ENCODE measurements around the gene CADM4.
A peak's percentile ranks its signal among the peaks of the same experiment; 100 is the strongest.
"Not testable (repeated sequence)": the region's sequence is repeated elsewhere in the genome, so short reads cannot be mapped to it uniquely, and the experiment has no call there.

CADM4 gene, protein sequence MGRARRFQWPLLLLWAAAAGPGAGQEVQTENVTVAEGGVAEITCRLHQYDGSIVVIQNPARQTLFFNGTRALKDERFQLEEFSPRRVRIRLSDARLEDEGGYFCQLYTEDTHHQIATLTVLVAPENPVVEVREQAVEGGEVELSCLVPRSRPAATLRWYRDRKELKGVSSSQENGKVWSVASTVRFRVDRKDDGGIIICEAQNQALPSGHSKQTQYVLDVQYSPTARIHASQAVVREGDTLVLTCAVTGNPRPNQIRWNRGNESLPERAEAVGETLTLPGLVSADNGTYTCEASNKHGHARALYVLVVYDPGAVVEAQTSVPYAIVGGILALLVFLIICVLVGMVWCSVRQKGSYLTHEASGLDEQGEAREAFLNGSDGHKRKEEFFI

DNA sequence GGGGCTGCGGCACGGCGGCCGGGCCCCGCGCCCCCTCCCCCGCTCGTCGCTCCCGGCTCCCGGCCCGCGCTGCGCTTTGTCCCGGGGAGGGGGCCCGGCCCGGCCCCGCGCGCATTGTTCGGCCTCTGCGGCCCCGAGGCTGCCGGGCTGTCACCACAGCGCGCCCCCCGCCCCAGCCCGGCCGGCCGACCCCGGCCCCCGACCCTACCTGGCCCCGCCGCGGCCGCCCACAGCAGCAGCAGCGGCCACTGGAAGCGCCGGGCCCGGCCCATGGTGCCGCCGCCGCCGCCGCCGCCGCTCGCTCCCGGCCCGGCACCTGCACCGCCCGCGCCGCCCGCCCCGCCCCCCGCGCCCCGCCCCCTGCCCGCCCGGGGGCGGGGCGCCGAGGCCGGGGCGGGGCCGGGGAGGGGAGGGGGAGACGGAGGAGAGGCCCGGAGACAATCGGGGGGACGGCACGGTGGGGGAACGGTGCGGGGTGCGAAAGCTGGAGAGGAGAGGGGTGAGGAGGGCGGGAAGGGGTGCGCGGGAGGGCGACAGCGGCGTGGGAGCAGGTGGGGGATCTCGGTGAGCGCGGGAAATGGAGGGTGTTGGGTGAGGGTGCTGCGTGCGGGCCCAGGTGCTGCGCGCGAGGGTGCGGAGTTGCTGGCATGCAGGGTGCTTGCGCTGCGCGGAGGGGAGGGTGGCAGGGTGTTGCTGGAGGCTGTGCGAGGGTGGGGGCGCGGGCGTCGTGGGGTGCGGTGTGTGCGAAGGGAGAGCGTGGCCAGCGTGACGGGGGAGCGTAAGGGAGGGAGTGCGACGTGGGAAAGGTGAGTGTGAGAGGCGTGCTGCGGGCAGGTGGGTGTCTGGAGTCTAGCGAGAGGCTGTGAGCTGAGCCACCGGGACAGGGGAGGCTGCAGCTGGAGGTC, at the start of gene CADM4:
Gene CADM4, minus strand, starts transcription at position 332 of the 905 bp plus-strand sequence. Its CDS starts 60 bp downstream, at position 272.
- no peak for DNase-seq

DNA sequence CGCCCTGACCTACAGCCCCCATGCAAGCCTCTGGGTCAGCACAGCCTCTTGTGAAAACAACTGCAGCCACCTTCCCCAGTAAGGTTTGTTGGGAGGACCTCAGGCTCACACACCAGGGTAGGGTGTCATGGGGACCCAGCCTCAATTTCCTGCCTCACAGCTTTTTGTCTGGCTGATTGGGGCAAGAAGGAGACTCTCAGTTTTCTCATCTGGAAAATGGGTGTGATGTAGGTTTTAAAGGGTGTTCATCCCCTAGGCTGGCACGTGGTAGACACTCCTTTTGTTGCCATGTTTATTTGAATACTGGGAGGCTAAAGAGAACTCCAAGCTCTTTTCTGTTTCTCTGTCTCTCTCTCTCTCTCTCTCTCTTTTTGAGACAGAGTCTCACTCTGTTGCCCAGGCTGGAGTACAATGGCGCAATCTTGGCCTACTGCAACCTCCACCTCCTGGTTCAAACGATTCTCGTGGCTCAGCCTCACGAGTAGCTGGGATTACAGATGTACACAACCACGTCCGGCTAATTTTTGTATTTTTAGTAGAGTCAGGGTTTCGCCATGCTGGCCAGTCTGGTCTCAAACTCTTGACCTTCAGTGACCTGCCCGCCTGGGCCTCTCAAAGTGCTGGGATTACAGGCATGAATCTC, 48.5 kb upstream of the CADM4 start:
- no peak for DNase-seq

DNA sequence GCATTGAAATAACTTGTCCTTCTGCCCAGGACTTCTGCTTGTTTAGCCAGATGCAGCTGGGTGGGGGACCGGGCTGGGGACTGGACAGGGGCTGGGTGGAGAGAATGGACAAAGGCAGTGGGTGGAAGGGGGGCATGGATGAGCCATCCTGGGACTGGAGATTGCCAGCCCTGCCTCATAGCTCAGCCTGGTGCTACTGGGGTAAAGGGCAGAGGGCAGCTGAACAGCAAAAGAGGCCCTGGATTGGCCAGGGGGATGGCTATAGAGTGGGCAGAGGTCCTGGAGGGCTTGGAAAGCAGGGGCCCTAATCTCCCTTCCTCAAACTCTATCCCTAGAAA, 48.0 kb upstream of the CADM4 start:
- no peak for DNase-seq

DNA sequence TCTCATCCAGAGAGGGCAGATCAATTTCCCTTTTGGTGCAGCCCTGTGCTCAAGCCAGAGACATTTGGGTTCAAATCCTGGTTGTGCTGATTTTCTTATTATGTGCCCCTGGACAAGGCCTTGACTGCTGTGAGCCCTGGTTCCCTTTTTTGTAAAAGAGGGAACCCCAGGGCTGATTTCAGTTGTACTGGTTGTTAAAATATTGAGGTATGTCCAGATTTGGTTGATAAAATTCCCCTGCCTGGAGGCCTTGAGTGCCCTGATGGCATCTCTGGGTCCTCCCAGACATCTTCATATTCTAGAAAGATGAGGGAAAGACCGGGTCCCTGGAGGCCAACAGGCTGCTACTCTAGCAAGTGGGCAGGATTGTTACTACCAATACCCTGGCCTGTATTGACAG, 44.7 kb upstream of the CADM4 start:
- no peak for DNase-seq

DNA sequence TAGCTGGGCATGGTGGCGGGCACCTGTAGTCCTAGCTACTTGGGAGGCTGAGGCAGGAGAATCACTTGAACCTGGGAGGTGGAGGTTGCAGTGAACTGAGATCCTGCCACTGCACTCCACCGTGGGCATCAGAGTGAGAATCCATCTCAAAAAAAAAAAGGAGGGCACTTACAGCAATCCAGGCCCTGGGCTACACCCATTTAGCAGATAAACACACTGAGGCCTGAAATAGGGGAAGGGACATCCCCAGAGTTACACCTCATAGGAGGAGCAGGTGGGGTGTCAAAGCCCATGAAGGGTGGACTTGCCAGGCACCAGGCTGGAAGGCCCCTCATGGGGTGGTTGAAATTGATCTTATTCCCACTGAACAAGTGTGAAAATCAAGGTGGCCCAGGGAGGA, 44.3 kb upstream of the CADM4 start:
- no peak for DNase-seq

DNA sequence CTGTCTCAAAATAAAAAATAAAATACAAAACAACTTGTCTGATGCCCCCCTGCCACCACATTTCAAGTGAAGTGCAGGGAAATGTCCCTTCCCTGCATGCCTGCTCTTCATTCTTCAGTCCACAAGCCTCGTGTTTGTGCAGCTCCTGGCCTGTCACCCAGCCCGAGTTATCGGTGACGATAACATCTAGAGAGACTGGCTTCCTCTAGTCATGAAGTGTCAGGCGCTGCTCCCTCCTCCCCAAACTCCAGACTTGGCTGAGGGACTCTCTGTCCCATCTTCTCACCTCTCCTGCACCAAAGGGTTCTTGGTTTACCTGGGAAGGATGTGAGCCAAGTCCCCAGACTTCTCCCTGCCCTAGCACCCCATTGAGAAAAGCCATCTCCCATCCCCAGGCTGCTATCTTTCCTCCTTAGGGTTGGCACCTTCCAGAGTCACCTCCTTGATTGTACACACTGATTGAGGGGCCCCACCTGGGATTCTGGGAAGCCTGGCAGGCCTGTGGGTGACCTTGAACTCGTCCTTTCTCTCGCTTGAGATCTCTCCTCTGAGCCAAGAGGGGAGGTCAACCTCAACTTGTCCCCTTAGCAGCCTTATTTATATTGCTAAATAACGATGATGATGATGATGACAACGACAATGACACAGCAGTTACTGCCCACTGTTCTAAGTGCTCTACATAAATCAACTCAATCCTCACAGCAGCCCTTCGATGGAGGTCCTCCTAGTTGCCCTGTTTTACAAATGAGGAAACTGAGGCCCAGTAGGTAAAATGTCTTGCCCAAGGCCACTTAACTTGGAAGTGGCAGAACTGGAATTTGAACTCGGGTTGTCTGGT, 43.4 kb upstream of the CADM4 start:
- no peak for DNase-seq

DNA sequence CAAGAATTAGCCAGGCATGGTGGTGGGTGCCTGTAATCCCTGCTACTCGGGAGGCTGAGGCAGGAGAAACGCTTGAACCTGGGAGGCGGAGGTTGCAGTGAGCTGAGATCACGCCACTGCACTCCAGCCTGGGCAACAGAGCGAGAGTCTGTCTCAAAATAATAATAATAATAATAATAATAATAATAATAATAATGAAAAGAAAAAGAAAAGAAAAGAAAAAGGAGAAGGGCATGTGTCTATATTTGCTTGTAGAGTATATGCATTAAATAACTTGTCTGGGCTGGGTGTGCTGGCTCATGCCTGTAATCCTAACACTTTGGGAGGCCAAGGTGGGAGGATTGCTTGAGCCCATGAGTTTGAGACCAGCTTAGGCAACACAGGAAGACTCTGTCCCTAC, 42.6 kb upstream of the CADM4 start:
- DNase-seq: not testable (repeated sequence)

DNA sequence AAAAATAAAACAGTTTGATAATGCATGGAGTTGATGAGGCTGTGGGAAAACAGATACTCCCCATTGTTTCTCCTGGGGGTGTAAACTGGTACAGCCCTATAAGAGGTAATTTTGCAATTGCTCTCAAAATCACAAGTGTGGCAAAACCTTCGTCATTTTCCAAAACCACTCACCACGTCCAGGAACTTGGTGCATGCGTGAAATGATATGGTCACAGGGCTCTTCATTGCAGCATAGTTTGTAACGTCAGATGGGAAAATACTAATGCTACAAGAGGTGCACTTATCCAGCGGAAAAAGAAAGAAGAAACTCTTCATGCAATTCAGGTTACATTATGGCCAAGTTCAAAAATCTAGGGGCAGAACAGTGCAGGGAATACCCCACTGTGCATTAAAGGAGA, 42.2 kb upstream of the CADM4 start:
- no peak for DNase-seq

DNA sequence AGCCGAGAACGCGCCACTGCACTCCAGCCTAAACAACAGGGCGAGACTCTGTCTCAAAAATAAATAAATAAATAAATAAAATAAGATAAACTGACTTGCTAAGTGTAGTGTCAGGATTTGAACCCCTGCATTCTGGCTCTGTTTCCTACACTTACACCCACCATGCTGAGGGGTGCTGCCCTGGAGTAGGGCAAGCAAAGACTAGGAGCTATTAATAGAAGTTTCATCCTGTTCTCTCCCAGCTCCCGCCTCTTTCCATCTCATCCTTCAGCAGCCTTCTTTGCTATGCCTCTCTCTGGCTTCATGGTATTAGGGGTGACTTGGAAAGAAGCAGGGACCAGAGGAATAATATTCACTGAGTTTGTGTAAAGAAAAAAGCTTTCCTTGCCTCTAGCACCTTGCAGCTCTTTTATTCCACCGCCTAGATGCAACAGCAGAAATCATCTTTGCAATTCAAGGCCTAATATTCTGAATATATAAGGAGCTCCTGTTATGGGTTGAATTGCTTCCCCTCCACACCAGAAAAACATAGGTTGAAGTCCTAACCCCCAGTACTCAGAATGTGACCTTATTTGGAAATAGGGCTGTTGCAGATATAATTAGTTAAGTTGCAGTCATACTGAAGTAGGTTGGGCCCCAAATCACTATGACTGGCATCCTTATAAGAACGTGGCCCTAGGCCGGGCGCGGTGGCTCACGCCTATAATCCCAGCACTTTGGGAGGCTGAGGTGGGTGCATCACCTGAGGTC, 39.0 kb upstream of the CADM4 start:
- no peak for DNase-seq

DNA sequence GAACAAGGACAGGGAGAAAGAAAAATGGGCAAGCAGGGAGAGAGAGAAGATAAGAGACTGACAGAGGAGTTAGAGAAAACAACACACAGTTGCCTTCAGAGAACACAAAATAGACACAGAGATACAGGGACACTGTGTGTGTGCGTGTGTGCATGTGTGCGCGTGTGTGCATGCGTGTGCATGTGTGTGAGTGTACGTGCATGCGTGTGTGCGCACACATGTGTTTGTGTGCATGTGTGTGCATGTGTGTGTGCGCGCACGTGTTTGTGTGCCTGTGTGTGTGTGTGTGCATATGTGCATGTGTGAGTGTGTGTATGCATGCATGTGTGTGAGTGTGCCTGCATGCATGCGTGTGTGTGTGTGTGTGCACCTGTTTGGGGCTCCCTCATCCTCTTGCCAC, 36.3 kb upstream of the CADM4 start:
- DNase-seq: no peak

DNA sequence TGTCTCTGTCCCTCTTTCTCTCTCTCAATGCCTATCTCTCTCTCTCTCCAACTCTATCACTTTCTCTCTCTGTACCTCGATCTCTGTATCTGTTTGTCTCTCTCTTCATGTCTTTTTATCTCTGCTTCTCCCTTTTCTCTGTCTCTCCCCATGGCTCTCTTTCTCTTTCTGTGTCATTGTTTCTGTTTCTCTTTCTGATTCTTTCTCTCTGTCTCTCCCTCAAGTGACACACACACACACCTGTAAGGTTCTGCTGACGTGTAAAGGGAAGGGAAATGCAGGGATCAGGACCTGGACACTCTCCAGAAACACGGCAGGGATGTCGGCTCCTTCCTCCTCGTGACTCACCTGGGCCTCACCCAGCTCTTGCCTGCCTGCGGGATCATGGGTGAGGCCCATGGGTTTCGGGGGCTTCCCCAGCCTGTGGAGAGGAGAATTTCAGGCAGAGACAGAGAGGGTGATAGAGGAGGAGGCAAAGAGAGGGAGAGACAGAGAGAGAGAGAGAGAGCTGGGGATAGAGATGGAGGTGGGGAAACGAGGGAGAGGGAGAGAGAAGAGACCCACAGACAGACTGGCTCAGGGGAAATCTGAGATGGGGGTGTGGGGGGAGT, 35.7 kb upstream of the CADM4 start:
- no peak for DNase-seq

DNA sequence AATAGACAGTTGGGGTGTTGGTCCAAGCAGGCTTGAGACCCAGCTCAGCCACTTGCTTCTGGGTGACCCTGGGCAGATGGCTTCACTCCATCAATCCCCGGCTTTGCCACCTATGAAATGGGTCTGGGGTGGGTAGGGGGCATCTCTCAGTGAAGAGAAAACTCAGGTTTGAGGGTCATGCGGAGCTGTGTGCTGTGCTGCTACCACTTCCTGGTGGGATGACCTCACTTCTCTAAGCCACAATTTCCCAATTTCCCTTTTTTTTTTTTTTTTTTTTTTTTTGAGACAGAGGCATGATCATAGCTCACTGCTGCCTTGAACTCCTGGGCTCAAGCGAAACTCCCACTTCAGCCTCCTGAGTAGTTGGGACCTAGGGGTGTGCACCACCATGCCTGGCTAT, 34.9 kb upstream of the CADM4 start:
- DNase-seq: no peak

DNA sequence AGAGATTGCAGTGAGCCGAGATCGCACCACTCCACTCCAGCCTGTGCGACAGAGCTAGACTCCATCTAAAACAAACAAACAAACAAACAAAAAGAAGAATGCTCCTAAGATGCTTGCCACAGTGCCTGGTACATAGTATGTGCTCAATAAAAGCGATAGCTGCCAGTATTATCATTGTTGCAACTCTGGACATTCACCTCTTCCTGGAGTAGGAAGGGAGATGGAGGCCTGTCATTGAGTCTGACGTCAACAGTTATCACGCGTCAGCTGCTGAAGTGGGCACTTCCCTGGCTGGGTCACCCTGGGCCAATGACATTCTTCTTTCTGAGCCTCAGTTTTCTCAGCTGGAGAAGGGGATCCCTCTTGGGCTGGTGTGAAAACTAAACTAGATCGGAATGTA, 34.5 kb upstream of the CADM4 start:
- DNase-seq: no peak

DNA sequence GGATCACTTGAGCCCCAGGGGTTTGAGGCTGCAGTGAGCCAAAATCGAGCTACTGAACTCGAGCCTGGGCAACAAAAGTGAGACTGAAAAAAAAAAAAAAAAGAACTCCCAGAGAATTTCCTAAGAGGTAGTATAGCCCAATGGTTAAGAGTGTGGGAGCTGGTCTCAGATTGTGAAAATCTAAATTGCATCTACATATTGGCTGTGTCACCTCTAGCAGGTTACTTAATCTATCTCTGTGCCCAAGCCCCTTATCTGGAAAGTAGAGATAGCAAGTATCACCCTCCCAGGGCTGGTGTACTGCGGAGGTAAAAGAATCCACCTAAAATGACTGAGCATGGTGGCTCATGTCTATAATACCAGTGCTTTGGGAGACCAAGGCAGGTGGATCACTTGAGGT, 34.0 kb upstream of the CADM4 start:
- no peak for DNase-seq

DNA sequence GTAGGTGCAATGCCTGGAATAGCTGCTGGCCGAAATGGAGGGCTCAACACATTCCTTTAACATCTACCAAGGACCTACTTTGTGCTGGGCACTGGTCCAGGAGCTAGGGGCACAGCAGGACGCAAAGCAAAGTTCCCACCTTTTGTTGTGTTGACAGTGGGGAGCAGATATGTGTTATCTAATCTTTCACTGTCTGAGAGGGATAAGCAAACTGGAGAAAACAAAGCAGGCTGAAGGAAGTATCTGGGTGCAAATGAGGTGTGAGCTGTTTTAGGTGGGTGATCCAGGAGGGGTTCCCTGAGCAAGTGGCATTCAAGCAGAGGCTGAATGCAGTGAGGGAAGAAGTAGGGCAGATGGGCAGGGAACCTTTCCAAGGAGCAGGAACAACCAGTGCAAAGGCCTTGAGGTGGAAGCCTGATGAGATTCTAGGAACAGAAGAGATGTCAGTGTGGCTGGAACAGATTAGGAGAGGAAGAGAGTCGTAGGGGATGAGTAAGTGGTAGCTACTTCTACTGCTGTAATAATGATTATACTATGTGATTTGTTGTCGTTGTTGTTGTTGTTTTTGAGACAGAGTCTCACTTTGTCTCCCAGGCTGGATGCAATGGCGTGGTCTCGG, 32.5 kb upstream of the CADM4 start:
- DNase-seq: no peak

DNA sequence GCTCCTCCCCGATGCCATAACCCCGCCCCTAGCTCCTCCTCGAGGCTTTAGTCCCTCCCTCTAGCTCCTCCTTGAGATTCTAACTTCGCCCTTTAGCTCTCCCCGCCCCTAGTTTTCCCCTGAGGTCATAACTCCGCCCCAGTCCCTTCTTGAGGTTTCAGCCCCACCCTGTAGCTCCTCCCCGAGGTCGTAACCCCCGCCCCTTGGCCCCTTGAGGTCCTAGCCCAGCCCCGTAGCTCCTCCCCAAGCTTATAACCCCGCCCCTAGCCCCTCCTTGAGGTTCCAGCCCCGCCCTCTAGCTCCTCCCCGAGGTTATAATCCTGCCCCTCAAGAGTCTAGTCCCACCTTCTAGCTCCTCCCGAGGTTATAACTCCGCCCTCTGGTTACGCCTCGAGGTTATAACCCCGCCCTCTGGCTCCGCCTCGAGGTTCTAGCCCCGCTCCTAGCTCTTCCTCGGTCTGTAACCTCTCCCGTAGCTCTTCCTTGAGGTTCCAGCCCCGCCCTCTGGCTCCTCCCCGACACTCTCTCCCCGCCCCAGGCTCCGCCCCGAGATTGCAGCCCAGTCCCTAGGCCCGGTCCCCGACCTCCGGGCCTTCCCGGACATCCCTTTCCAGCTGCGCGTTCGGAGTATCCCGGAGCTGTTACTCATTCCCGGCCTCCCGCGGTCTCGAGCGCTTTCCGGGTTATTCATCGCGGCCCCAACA, 28.9 kb upstream of the CADM4 start:
- DNase-seq: peak; percentile 96

DNA sequence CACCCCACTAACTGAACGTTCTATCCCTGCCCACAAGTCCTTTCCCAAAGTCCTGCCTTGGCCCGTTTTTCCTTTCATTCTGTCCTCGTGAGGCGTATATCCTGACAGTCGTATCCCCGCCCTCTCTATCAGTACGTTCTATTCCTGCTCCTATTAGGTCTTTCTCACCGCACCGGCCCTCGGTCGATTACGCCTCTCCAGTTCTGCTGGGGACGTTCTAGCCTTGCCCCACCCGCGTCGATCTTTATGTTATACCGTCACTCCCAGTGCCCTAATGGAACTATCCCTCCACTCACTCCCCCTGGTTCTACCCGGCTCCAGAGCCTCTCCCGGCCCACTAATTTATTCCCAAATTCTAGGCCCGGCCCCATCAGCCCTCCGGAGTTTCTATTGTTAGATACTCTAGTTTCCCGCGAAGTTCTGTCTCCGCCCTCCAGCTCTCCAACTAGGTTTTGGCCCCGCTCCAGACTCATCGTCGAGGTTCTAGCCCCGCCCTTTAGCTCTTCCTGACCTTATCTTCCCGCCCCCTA, 28.3 kb upstream of the CADM4 start:
- DNase-seq: no peak

DNA sequence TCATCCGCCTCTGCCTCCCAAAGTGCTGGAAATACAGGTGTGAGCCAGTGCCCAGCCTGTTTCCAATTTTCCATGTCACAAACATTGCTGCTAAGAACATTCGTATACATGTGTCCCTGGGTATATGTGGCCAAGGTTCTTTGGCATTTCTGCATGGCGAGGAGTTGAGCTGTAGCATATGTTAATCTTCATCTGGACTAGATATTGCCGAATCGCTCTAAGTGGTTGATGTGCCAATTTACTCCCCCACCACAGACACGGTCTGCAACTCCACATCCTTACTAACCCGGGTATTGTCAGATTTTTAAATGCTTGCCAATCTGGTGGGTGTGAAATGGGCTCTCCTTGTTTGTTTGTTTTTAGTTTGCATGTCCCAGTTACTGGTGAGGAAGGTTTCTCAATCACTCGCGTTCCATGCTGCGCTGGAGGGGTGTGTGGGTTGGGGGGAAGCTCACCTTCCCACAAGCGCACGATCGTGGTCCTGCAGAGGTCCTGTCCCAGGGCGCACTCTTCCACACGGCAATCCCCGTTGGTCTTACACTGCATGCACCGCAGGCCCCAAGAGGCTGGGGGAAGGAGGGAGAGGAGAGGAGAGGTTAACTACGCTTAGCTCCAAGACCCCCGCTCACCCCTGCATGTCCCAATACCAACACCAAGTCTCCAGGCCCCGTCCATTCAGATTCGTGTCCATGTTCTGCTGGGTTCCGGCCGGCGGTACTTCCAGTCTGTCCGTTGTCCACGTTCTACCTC, 27.7 kb upstream of the CADM4 start:
- DNase-seq: no peak

DNA sequence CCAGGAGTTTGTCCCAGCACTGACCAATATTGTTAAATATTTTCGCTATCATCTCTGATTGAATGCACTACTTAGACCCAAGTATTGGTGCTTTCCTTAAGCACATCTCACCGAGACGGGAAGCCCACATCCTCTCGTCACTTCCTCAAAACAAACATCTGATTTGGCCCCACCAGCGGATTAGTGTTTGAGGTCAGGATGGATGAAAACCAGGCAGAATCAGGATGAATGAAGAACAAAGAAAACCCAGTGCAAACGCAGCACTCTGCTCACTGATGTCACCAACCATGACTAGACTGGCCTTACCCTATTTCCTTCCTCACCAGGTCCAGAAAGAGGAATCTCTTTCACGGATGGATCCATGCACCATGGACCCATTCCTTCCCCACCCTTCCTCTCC, 24.4 kb upstream of the CADM4 start:
- no peak for DNase-seq
